T1000 (cell line): ENCODE data around the gene MPPED1.

Source experiments
- DNase-seq: peaks from one replicate; lab custom pipeline; 2025; ENCODE audit warnings: mixed read lengths; lab: John Stamatoyannopoulos, UW

MPPED1 gene

GRCh38 chr22:43521716-43522115, 109.9 kb downstream of the MPPED1 start:
- no peak for DNase-seq

- DNase-seq = no peak
Measured at GRCh38 chr22:43526117-43526655, 114.4 kb downstream of the MPPED1 start.

- DNase-seq = no peak
Measured at GRCh38 chr22:43526946-43527345, 115.1 kb downstream of the MPPED1 start.

- DNase-seq = no peak
Measured at GRCh38 chr22:43528601-43529360, 117.0 kb downstream of the MPPED1 start.

DNA sequence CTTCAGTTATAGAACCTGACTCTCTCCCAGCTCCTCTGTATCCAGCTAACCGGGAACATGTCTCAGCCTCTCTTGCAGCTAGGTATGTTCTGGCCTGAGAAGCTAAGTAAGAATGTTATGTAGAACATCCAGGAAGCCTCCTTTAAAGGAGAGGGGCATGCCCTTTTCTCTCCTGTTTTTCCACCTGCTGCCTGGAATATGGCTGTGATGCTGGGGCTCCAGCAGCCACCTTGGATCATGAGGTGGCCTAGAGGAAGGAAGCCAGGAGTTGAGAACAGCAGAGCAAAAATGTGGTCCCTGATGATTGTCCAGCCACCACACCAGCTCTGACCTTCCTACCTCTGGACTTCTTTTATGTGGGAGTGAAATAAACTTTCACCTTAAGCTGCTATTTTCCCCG, 117.6 kb downstream of the MPPED1 start:
- no peak for DNase-seq

- no peak for DNase-seq
Measured at GRCh38 chr22:43529934-43530333, 118.1 kb downstream of the MPPED1 start.

GRCh38 chr22:43530349-43531201, 118.8 kb downstream of the MPPED1 start:
- DNase-seq = no peak

DNA sequence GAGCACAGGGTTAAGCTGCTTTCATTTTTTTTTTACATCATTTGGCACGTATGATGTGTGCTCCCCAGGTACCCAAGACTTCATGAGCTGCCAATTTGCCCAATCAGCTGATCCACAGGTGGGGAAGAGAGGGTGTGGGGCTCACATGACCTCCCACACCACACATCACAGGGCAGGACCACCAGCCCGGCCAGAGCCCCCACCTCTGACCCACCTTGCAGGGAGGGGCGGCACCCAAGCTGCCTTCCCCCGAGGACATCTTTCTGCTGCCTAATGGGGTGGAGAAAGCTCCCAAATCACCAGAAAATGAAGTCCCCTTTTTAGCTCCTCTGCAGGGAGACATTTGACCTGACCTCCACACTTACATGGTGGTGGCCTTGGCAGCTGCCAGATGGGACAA, 119.8 kb downstream of the MPPED1 start:
- no peak for DNase-seq

DNA sequence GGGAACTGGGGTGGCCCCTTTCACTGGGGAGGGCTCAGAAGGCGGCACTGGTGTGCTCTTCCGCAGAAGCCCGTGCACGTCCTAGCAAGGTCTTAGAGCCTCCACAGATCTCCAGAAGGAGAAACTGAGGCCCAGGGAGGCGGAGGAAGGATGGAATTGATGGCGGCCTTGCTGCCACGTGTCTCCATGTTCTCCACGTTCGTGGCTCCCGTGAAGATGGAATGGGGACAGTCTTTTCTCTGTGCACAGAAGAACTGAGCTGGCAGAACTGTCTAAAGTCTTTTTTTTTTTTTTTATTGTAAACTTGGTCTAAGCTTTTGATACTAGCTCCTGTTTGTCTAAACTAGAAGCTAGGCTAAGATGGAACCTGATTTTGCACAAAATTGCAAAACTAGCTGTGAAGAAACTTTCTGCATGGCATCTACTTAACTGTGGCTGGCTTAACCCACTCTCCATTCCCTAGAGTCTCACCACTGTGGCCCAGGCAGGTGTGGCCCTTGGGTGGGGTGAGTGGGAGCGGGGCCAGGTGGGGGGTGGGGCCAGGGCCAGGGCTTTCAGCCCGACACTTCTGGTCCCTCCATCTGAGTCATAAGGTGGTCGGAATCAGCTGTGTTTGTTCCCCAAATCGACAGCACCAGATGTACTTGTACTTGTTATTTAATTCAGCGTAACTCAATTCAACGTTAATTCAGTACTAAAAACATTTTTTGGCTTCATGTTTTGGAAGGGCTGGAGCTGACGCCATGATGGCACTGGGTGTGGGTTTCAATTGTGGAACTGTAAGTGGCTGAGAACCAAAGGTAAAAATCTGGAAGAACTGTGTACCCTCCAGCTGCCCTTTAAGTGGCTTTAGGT, 120.7 kb downstream of the MPPED1 start:
- DNase-seq = no peak

DNA sequence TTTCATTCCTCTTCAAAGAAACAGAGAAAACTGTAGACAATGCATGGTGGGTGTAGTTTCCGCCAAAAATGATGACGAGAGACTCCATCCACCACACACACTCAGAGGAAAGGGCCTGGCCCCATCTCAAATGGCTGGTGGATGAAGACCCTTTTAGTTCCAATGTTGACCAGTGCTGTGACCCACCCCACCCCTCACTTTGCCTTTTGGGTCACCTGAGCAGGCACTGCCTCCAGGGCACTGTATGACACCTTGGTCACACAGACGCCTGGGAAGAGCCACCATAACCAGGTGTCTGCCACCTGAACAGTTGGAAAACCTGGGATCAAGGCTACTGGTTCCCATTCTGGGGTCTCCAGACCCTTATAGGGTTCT, 121.3 kb downstream of the MPPED1 start:
- no peak for DNase-seq

DNA sequence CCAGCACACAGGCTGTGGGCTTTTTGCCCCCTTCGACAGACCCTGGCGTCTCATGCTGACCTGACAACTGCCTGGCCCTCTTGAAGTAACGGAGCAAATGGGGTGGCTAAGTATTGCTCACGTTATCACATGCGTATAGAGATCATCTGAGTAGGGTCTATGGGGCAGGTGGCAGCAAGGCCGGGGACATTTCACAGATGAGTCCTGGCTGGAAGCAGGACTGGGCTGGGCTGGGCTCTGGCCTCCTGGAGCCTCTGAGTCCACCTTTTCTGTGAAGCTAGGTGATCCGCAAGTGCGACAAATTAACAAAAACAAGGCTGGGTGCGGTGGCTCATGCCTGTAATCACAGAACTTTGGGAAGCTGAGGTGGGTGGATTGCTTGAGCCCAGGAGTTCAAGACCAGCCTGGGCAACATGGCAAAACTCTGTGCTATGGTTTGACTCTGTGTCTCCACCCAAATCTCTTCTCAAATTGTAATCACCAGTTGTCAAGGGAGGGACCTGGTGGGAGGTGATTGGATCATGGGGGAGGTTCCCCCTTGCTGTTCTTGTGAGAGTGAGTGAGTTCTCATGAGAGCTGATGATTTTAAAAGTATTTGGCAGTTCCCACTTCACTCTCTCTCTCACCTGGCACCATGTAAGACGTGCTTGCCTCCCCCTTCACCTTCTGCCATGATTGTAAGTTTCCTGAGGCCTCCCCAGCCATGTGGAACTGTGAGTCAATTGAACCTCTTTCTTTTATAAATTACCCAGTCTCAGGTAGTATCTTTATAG, 122.0 kb downstream of the MPPED1 start:
- DNase-seq = no peak

- no peak for DNase-seq
Measured at GRCh38 chr22:43534916-43535315, 123.1 kb downstream of the MPPED1 start.

DNA sequence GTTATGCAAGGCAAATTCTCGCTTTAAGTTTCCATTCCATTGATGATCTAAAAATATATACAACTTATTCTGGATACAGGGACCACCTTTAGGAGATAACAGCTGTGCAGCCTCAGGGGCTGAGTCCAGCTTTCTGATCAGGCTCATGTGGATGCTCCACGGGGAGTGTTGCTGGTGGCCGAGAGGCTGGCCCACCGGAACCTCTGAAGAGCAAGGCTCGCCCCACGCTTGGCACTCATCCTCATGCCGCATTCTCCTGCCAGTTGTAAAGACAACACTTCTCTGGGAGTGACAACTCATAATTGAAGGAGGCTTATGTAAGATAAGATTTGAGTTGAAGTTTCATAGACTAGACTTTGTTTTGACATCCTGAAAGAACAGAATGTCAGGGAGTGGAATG, 123.5 kb downstream of the MPPED1 start:
- no peak for DNase-seq

DNA sequence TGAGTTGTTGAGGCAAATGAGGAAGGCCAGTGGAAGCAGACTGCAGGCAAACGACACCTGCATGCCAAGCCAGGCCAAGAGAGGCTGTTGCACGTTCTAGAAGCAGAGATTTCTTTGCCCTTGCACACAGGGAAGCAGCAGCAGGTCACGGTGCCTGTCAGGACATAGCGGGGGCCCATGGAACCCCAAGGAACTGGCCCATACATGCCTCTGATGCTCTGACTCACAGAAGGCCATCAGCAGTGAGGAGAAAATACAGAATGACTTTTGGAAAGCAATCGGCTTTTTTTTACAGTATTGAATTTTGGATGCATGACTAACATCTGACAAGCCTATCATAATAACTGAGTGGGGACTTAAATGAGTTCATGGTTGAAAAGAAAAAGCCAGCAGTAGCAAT, 123.9 kb downstream of the MPPED1 start:
- no peak for DNase-seq

DNA sequence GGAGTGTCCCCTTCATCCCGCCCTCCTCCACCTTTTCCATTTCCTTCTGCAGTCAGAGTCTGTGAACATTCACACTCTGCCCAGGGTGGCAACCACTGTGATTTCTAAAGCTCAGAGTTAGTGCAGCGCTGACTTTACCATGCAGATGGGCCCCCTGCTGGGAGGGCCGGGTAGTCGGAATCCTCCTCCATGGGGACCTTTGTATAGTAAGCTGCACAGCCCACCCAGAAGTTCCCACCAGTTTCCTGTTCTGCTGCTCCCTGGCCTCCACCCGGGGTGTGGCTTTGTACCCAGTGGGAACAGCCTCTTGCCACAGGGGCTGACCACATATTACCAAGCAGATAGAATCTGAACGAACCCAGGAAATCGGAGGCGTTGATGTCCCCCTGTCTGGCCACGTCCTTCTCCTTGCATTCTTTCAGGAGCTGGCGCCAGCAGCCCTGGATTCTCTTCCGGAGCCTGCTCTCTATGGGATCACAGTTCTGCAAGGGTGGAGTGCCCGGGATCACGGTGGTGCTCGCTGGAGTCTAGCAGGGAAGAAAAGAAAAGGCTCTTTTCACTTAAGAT, 125.3 kb downstream of the MPPED1 start:
- no peak for DNase-seq

DNA sequence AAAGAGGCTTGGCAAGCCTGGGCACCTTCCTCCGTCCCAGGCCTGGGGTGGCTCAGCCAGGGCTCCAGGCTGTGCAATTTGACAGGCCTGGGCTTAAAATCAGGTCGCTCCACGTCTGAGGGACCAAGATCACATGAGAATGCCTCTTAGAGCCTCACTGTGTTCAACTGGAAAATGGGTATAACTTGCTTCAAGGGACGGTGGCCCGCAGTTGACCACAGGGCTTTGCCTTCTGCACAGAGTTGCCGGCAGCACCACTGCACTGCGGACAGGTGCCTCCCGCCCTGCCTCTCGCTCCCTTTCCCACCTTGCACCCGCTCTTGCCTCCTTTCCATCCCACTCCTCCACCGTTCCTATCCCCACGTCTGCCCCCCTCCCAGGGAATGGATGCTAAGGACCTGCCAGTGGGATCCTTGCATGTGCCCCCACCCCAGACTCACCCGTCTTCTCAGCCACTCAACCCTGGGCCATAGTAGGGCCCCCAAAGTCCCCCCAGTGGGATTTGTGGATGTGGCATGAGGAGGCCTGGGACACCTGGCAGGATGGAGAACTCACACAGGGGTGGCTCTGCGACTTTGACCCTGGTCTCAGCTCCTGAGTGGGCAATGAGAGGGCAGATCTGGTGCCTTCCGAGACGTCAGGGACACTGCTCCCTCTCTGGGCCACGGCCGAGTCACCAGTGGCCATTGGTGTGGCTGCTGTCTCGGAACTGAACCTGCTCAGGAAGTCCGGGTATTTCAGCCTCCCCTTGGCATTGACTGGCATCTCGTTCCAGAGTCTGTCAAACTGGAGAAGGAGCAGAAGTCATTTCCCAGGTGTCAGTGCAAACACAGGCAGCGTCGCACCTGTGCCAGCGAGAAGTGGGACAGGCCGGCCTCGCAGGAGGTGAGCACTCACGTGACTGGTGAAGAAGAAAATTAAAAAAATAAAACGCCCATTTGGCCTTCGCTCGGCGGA, 128.0 kb downstream of the MPPED1 start:
- DNase-seq = no peak

DNA sequence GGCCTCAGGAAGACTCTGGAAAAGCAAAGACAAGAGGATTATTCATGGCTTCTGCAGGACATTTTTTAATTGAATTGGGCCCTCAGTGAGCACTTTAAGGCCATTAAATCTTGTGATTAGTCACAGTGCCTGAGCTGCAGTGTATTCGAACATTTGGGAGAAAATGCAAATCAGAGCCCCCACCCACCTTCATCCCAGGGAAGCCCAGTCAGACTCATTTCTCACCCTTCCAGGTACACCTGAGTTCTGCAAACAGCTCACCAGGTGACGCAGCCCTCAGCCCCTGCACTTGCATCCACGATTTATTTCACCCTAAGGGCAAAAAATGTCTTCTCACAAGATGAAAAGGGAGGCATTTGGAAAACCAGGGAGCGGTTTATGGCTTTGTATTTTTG, 128.7 kb downstream of the MPPED1 start:
- no peak for DNase-seq

DNA sequence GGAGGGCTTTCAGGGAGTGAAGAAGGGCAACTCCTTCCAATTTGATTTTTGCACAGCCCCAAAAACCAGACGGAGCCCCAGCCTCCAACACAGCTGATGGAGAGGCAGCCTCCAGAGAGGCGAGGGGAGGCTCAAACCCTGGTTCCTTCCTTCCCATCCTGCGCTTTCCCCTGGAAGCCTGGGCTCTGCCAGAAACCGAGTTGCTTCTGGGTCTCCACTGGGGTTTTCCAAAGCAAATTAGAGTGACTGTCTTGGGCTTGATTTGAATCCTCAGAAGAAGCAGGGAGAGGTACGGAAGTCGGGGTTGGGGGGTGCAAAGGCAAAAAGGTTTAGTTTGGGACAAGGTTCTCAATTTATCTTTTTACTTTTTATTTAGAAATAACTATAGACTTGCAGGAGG, 129.2 kb downstream of the MPPED1 start:
- no peak for DNase-seq

- DNase-seq = no peak
Measured at GRCh38 chr22:43541462-43542407, 129.9 kb downstream of the MPPED1 start.
